ENCODE measurements around the gene RUFY2.

Gene RUFY2

DNA sequence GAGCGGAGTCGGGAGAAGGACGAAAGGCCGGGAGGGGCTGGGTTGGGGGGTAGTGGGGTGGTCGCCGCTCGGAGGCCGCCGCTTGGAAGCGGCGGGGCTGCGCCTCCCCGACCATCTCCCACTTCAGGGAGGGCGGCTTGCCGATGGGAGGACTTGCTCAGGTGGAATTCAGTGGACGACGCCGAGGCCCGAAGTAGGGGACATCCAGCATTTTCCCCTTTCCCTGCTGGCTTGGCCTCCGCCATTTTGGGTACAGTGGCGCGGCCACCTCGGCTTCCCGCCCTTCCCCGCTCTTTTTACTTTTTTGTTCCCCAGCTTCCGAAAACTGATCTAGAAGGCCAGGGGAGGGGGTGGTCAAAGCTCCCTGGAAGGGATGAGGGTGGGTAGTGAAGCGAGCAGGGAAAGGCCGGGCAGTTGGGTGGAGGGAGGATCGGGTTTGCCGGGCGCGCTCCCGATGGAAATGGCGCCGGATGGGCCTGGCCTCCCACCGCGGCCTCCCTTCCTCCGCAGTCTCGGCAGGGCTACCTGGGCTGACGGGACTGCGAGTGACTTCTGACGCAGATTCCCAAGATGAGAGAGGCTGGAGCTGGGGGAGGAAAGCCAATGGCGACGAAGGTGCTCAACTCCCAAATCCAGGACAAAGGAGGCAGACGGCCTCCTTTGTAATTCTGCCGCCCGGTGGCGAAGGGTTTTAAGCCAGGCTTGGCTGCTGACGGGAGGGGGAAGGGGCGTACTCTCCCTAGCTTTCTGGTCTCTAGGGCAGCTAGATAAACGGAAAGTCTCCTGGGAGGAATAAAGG lies 74.6 kb downstream of the RUFY2 start, which contains the start of gene PBLD:
Gene PBLD, minus strand, starts transcription at position 670 of the 799 bp plus-strand sequence. CDS start 26,084 bp downstream, outside the sequence.
- TF ChIP-seq FOXP2 (optimal IDR thresholded peaks at IDR 0.05; ENCODE audit: borderline replicate concordance, extremely low read depth, extremely low read length, insufficient read depth) (peak; percentile 16), TAF1 (IDR thresholded peaks at IDR 0.05; ENCODE audit: borderline replicate concordance, insufficient read depth, low read length) (peak; percentile 76; the same call in 1 of the 2 replicates), SIN3A (IDR thresholded peaks at IDR 0.05; ENCODE audit: borderline replicate concordance, insufficient read depth, low read length) (no peak), POLR2AphosphoS5 (IDR thresholded peaks at IDR 0.05; ENCODE audit: low read depth, low read length) (peak; percentile 68; the same call in 1 of the 2 replicates)
- TF ChIP-seq, protein P1, sequence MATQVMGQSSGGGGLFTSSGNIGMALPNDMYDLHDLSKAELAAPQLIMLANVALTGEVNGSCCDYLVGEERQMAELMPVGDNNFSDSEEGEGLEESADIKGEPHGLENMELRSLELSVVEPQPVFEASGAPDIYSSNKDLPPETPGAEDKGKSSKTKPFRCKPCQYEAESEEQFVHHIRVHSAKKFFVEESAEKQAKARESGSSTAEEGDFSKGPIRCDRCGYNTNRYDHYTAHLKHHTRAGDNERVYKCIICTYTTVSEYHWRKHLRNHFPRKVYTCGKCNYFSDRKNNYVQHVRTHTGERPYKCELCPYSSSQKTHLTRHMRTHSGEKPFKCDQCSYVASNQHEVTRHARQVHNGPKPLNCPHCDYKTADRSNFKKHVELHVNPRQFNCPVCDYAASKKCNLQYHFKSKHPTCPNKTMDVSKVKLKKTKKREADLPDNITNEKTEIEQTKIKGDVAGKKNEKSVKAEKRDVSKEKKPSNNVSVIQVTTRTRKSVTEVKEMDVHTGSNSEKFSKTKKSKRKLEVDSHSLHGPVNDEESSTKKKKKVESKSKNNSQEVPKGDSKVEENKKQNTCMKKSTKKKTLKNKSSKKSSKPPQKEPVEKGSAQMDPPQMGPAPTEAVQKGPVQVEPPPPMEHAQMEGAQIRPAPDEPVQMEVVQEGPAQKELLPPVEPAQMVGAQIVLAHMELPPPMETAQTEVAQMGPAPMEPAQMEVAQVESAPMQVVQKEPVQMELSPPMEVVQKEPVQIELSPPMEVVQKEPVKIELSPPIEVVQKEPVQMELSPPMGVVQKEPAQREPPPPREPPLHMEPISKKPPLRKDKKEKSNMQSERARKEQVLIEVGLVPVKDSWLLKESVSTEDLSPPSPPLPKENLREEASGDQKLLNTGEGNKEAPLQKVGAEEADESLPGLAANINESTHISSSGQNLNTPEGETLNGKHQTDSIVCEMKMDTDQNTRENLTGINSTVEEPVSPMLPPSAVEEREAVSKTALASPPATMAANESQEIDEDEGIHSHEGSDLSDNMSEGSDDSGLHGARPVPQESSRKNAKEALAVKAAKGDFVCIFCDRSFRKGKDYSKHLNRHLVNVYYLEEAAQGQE (IDR thresholded peaks at IDR 0.05; ENCODE audit: insufficient read depth in 1 of 2, low read depth in 2 of 2, low read length in 2 of 2) = no peak; a peak in 1 of 4 replicates

DNA sequence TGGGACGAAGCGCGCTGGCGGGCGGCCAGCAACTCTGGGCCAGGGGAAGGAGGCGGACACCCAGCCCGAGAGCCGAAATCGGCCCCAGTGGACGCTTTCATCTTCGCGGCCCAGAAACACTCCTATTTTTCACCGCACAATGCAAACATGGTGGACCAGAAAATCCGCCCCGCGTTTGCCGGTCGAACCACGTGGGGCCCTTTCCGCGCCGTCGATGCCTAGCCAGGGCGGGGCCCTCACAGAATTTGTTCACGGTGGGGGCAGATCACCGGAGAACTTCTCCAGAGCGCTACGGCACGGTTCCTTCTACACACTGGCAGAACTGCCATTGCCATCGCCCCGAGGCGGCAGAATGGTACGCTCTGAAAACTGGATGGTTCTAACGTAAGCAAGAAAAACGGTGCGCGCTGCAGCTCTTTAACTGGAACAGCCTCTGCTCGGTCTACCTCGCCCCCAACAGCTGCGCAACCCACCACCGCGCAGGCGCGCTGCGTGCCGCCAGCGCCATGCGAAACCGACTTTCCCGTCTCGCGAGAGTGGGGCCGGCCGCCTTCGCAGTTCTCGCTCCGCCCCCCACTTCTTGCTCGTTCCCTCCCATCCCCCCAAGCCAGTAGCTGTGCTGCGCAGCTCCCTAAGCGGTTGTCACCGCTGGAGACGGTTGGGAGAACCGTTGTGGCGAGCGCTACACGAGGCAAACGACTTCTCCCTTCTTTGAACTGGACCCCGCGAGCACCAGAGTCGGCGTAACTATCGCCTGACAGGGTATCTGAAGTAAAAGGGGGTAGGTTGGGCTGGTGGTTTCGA lies 75.4 kb downstream of the RUFY2 start, which contains the start of gene HNRNPH3:
Gene HNRNPH3, plus strand, starts transcription at position 610 of the 804 bp plus-strand sequence. CDS start 5,158 bp downstream, outside the sequence.
- TF ChIP-seq TAF1 (IDR thresholded peaks at IDR 0.05; ENCODE audit: borderline replicate concordance, insufficient read depth, low read length) = peak; percentile 100
- peak; percentile 84 for TF ChIP-seq FOXP2 (optimal IDR thresholded peaks at IDR 0.05; ENCODE audit: borderline replicate concordance, extremely low read depth, extremely low read length, insufficient read depth)
- TF ChIP-seq POLR2AphosphoS5 (IDR thresholded peaks at IDR 0.05; ENCODE audit: low read depth, low read length) = peak; percentile 99
- TF ChIP-seq, protein P1 (IDR thresholded peaks at IDR 0.05; ENCODE audit: insufficient read depth in 1 of 2, low read depth in 2 of 2, low read length in 2 of 2) = peak; percentile 74 to 84
- TF ChIP-seq SIN3A (IDR thresholded peaks at IDR 0.05; ENCODE audit: borderline replicate concordance, insufficient read depth, low read length) = peak; percentile 83

DNA sequence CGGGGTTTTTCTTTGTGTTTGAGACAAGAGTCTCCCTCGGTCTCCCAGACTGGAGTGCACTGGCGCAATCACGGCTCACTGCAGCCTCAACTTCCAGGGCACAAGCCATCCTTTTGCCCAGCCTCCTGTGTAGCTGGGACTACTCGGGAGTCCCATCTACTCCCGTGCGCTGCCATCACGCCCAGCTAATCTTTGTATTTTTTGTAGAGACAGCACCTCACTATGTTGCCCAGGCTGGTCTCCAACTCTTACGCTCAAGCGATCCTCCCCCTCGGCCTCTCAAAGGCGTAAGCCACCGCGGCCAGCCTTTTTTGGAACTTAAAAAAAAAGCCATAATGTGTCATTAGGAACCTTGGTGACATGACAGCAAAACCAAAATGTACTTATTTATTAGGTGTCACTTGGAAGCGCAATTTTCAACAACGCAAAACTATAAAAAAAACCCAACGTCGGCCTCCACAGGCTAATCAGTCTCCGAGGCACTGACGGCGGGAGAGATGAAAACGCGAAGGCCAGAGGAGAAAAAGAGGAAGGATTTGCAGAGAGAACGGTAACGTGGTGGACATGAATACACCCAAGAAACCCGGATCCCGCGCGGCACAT lies 76.1 kb downstream of the RUFY2 start:
- TF ChIP-seq TAF1 (IDR thresholded peaks at IDR 0.05; ENCODE audit: borderline replicate concordance, insufficient read depth, low read length) (no peak), POLR2AphosphoS5 (IDR thresholded peaks at IDR 0.05; ENCODE audit: low read depth, low read length) (no peak), FOXP2 (optimal IDR thresholded peaks at IDR 0.05; ENCODE audit: borderline replicate concordance, extremely low read depth, extremely low read length, insufficient read depth) (no peak), SIN3A (IDR thresholded peaks at IDR 0.05; ENCODE audit: borderline replicate concordance, insufficient read depth, low read length) (no peak)
- TF ChIP-seq, protein P1 (IDR thresholded peaks at IDR 0.05; ENCODE audit: insufficient read depth in 1 of 2, low read depth in 2 of 2, low read length in 2 of 2) = no peak

DNA sequence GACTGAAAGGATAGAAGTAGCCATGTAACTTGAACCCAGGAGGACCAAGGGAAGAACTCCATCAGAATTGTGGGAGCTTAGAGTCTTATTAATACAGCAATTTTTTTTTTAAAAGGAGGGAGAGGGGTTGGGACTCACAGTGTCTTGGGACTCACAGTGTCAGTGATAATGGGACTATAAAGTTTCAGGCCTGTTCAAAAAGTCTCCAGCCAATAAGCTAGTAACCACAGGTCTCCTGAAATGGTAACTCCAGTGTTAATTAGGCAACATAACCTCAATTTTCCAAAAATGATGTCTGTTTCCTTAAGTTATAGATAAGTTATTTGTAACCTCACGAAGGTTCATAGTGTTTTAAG lies 77.6 kb downstream of the RUFY2 start:
- TF ChIP-seq SIN3A (IDR thresholded peaks at IDR 0.05; ENCODE audit: borderline replicate concordance, insufficient read depth, low read length) (no peak), TAF1 (IDR thresholded peaks at IDR 0.05; ENCODE audit: borderline replicate concordance, insufficient read depth, low read length) (no peak), FOXP2 (optimal IDR thresholded peaks at IDR 0.05; ENCODE audit: borderline replicate concordance, extremely low read depth, extremely low read length, insufficient read depth) (no peak), POLR2AphosphoS5 (IDR thresholded peaks at IDR 0.05; ENCODE audit: low read depth, low read length) (no peak)
- TF ChIP-seq, protein P1 (IDR thresholded peaks at IDR 0.05; ENCODE audit: insufficient read depth in 1 of 2, low read depth in 2 of 2, low read length in 2 of 2) = no peak
